Upper lobe of right lung (tissue), 1 donor: Measurements from ENCODE around the gene SPECC1L. TPM values are rescaled to one million over a fixed set of nuclear protein-coding genes. Genes with fewer than 3 reads are reported as not detected.

ENCODE experiments used
- ATAC-seq: fragments of 200-7000 bp; cut with Tn5 transposase; one replicate; pipeline ENCODE4 v1.9.1; 2020; ENCODE audit warnings: mild to moderate bottlenecking, moderate library complexity
- DNase-seq: peaks from one replicate; pipeline ENCODE4 v3.0.0-alpha.2; 2020
- H3K27ac ChIP-seq: fragments of 200-600 bp; one replicate; pipeline ENCODE4 v1.8.0; 2022
- H3K27me3 ChIP-seq: fragments of 200-600 bp; one replicate; pipeline ENCODE4 v1.8.0; 2022; ENCODE audit warnings: mild to moderate bottlenecking
- H3K36me3 ChIP-seq: fragments of 200-600 bp; one replicate; pipeline ENCODE4 v1.8.0; 2022
- H3K4me1 ChIP-seq: fragments of 200-600 bp; one replicate; pipeline ENCODE4 v1.8.0; 2022
- H3K4me3 ChIP-seq: fragments of 200-600 bp; one replicate; pipeline ENCODE4 v1.8.0; 2022; ENCODE audit warnings: mild to moderate bottlenecking
- H3K9me3 ChIP-seq: fragments of 200-600 bp; one replicate; pipeline ENCODE4 v1.8.0; 2022
- CTCF ChIP-seq: fragments of 200-600 bp; IDR thresholded peaks from one replicate; pipeline ENCODE4 v1.8.0; 2022; ENCODE audit warnings: antibody characterized with exemption
- intact Hi-C: fragments of 100-400 bp; cut with DNase I; formaldehyde crosslinking; loops from one replicate; pipeline ENCODE4 v1.11.0; 2022
- total RNA-seq: library from RNA; stranded (reverse); fragmentation: NEBNext Ultra II Directional; extraction: Animal tissue kit (Norgen Biotek cat#: 25700); gene quantifications from one replicate; pipeline ENCODE4 v1.2.1, GENCODE V29; 2021
- donor health status: DM: no; HTN: yes; CAD: no; lungs with severe emphysema.

The SPECC1L gene
- total RNA-seq, 1 donor from 2014 or later: 87.1 TPM

- ATAC-seq (no peak), DNase-seq (no peak)
- Histone ChIP-seq H3K9me3 (no peaks in the 10 kb centered on the region), H3K4me1 (no peaks in the 10 kb centered on the region), H3K27me3 (no peaks in the 10 kb centered on the region), H3K36me3 (peaks cover 37% of the 10 kb centered on the region), H3K4me3 (no peak overlapping the region), H3K27ac (no peak overlapping the region)
- intact Hi-C loops: no loop called here
- no peak for TF ChIP-seq CTCF
Observed at GRCh38 chr22:24376586-24376985, 106.0 kb downstream of the SPECC1L start.

GRCh38 chr22:24379536-24379935 lies 108.9 kb downstream of the SPECC1L start:
- intact Hi-C loops: no loop called here
- Histone ChIP-seq H3K27me3 (no peaks in the 10 kb centered on the region), H3K4me1 (no peaks in the 10 kb centered on the region), H3K27ac (no peak overlapping the region), H3K36me3 (peaks cover 25% of the 10 kb centered on the region), H3K9me3 (no peaks in the 10 kb centered on the region), H3K4me3 (no peak overlapping the region)
- no peak for TF ChIP-seq CTCF
- no peak for DNase-seq
- no peak for ATAC-seq

- intact Hi-C loops: no loop called here
Observed at GRCh38 chr22:24380220-24380904, 109.7 kb downstream of the SPECC1L start.

GRCh38 chr22:24380905-24381230 lies 110.2 kb downstream of the SPECC1L start:
- ATAC-seq (no peak), DNase-seq (no peak)
- Histone ChIP-seq H3K4me3 (no peak overlapping the region), H3K27ac (no peak overlapping the region), H3K4me1 (no peaks in the 10 kb centered on the region), H3K27me3 (no peaks in the 10 kb centered on the region), H3K36me3 (peaks cover 22% of the 10 kb centered on the region), H3K9me3 (no peaks in the 10 kb centered on the region)
- intact Hi-C loops: no loop called here
- TF ChIP-seq CTCF: no peak

More at GRCh38 chr22:24380220-24380904, 109.7 kb downstream of the SPECC1L start:
- no peak for TF ChIP-seq CTCF
- no peaks in the 10 kb centered on the region for H3K27me3 ChIP-seq
- no peaks in the 10 kb centered on the region for H3K9me3 ChIP-seq
- no peak for DNase-seq
- H3K4me1 ChIP-seq: no peaks in the 10 kb centered on the region
- H3K36me3 ChIP-seq: peaks cover 25% of the 10 kb centered on the region
- H3K27ac ChIP-seq: no peak overlapping the region
- ATAC-seq: no peak
- H3K4me3 ChIP-seq: no peak overlapping the region

GRCh38 chr22:24383061-24383460 lies 112.4 kb downstream of the SPECC1L start:
- H3K4me3 ChIP-seq: no peak overlapping the region
- peaks cover 3% of the 10 kb centered on the region for H3K4me1 ChIP-seq
- no peaks in the 10 kb centered on the region for H3K9me3 ChIP-seq
- intact Hi-C loops: no loop called here
- no peak overlapping the region for H3K27ac ChIP-seq
- TF ChIP-seq CTCF: no peak
- no peak for ATAC-seq
- DNase-seq: no peak
- H3K27me3 ChIP-seq: no peaks in the 10 kb centered on the region
- peaks cover 14% of the 10 kb centered on the region for H3K36me3 ChIP-seq

- H3K27me3 ChIP-seq: no peaks in the 10 kb centered on the region
- H3K9me3 ChIP-seq: no peaks in the 10 kb centered on the region
- intact Hi-C loops: no loop called here
- peaks cover 14% of the 10 kb centered on the region for H3K36me3 ChIP-seq
- peaks cover 3% of the 10 kb centered on the region for H3K4me1 ChIP-seq
- no peak overlapping the region for H3K4me3 ChIP-seq
- DNase-seq: no peak
- ATAC-seq: no peak
- no peak for TF ChIP-seq CTCF
- H3K27ac ChIP-seq: no peak overlapping the region
Observed at GRCh38 chr22:24384131-24384530, 113.5 kb downstream of the SPECC1L start.
